ENCODE measurements around the gene YIF1B. TPM values are rescaled to one million over a fixed set of nuclear protein-coding genes. Genes with fewer than 3 reads are reported as not detected.

The YIF1B gene
- total RNA-seq, 1 experiment from 2014 or later = 73.2 TPM

GRCh38 chr19:38360839-38361631, 45.3 kb upstream of the YIF1B start:
- Histone ChIP-seq H2BK15ac (ENCODE audit: low read depth, low read length) (no peak overlapping the region), H3K14ac (ENCODE audit: insufficient read depth, low read length) (peak overlapping the region; percentile 13; the same call in 1 of the 2 replicates), H3K4ac (ENCODE audit: low read depth, low read length) (no peak overlapping the region), H3K9me3 (ENCODE audit: control insufficient read depth, low read depth, low read length) (no peaks in the 10 kb centered on the region), H3K79me1 (ENCODE audit: insufficient read depth, low read depth, low read length, poor library complexity, severe bottlenecking) (no peaks in the 10 kb centered on the region), H3K27me3 (ENCODE audit: insufficient read depth, low read length) (peaks cover 14% of the 10 kb centered on the region; the same call in 1 of the 2 replicates), H4K5ac (ENCODE audit: insufficient read length, low read depth, low read length) (no peak overlapping the region), H4K91ac (ENCODE audit: insufficient read length, low read depth, low read length) (no peak overlapping the region), H2BK20ac (ENCODE audit: low read depth, low read length, poor library complexity, severe bottlenecking) (no peak overlapping the region), H2BK120ac (ENCODE audit: low read depth, low read length, poor library complexity, severe bottlenecking) (no peak overlapping the region), H3K79me2 (ENCODE audit: insufficient read depth, low read length) (no peaks in the 10 kb centered on the region), H3K23ac (ENCODE audit: insufficient read length, low read depth, low read length) (no peak overlapping the region), H3K18ac (ENCODE audit: insufficient read length, low read depth, low read length) (no peak overlapping the region), H3K4me2 (ENCODE audit: insufficient read depth, insufficient read length, low read length) (peak overlapping the region; percentile 69), H3K56ac (ENCODE audit: insufficient read length, low read depth, low read length) (no peak overlapping the region), H4K20me1 (ENCODE audit: control insufficient read depth, insufficient read depth, insufficient read length) (no peaks in the 10 kb centered on the region), H3K23me2 (ENCODE audit: insufficient read length, low read depth, low read length, poor library complexity, severe bottlenecking) (peaks cover 6% of the 10 kb centered on the region), H3T11ph (ENCODE audit: low read length) (no peak overlapping the region), H2AFZ (ENCODE audit: low read length) (no peak overlapping the region), H4K8ac (replicated peaks; ENCODE audit: insufficient read length, low read depth, low read length) (no peak overlapping the region), H3K4me1 (ENCODE audit: insufficient read depth, low read length) (no peaks in the 10 kb centered on the region), H2BK12ac (ENCODE audit: insufficient read length, low read depth, low read length) (no peak overlapping the region), H2BK5ac (ENCODE audit: insufficient read length, low read length) (no peak overlapping the region), H3K9ac (ENCODE audit: extremely low read depth, insufficient read length, low read length) (no peak overlapping the region), H2AK5ac (ENCODE audit: insufficient read length, low read length) (no peak overlapping the region), H3K27ac (ENCODE audit: insufficient read length, low read depth, low read length) (no peak overlapping the region)
- WGBS (ENCODE audit: extremely low coverage, insufficient read length, low lambda C conversion rate) = no CpG with 5 or more reads among the region's 23 CpGs
- DNase-seq = no peak
- Mint-ChIP-seq H3K27ac (peak overlapping the region in 1 of 3 experiments; percentile 64; a peak in 1 of 7 replicates), H3K27me3 (ENCODE audit: low read depth) (peaks cover 70% of the 10 kb centered on the region), H3K4me1 (peaks cover 10 to 16% of the 10 kb centered on the region in 2 experiments), H3K36me3 (ENCODE audit: insufficient read depth in 1 of 3, low read depth in 3 of 3) (peaks cover 0 to 4% (median 0%) of the 10 kb centered on the region in 3 experiments; a peak in 3 of 7 replicates), H3K9me3 (peaks cover 4 to 8% of the 10 kb centered on the region in 2 experiments; a peak in 2 of 5 replicates), H3K4me3 (peak overlapping the region; percentile 83 to 92)
- TF ChIP-seq, protein P1, sequence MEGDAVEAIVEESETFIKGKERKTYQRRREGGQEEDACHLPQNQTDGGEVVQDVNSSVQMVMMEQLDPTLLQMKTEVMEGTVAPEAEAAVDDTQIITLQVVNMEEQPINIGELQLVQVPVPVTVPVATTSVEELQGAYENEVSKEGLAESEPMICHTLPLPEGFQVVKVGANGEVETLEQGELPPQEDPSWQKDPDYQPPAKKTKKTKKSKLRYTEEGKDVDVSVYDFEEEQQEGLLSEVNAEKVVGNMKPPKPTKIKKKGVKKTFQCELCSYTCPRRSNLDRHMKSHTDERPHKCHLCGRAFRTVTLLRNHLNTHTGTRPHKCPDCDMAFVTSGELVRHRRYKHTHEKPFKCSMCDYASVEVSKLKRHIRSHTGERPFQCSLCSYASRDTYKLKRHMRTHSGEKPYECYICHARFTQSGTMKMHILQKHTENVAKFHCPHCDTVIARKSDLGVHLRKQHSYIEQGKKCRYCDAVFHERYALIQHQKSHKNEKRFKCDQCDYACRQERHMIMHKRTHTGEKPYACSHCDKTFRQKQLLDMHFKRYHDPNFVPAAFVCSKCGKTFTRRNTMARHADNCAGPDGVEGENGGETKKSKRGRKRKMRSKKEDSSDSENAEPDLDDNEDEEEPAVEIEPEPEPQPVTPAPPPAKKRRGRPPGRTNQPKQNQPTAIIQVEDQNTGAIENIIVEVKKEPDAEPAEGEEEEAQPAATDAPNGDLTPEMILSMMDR (conservative IDR thresholded peaks at IDR 0.05) = no peak
